Nephron progenitor cell (in vitro differentiated cells): Measurements from ENCODE around the gene WAPL.
"Not testable (repeated sequence)": the region's sequence is repeated elsewhere in the genome, so short reads cannot be mapped to it uniquely, and the experiment has no call there.

Source experiments
- DNase-seq: peaks from one replicate; pipeline ENCODE4 v3.0.0; 2021
- H3K27ac Mint-ChIP-seq: 2 replicates; pipeline ENCODE4 v1.8.0; 2021; ENCODE audit warnings: mild to moderate bottlenecking, moderate library complexity, mixed read lengths
- H3K27me3 Mint-ChIP-seq: 2 replicates; pipeline ENCODE4 v1.8.0; 2021; ENCODE audit warnings: mild to moderate bottlenecking, low read depth, mixed read lengths; ENCODE audit not compliant: poor library complexity
- H3K36me3 Mint-ChIP-seq: 2 replicates; pipeline ENCODE4 v1.8.0; 2021; ENCODE audit warnings: low read depth, mixed read lengths
- H3K4me1 Mint-ChIP-seq: 2 replicates; pipeline ENCODE4 v1.8.0; 2021; ENCODE audit warnings: mixed read lengths
- H3K4me3 Mint-ChIP-seq: 2 replicates; pipeline ENCODE4 v1.8.0; 2021; ENCODE audit warnings: mild to moderate bottlenecking, moderate library complexity, mixed read lengths
- H3K9me3 Mint-ChIP-seq: 2 replicates; pipeline ENCODE4 v1.8.0; 2021; ENCODE audit warnings: mild to moderate bottlenecking, moderate library complexity, mixed read lengths
- TF ChIP-seq, protein P1 (sequence below): fragments of 200-600 bp; sonication (generic); IDR thresholded peaks from 2 replicates; pipeline ENCODE4 v1.5.0; 2021; ENCODE audit warnings: antibody characterized with exemption

The WAPL gene

GRCh38 chr10:86553639-86554038, 32.0 kb upstream of the WAPL start:
- Mint-ChIP-seq H3K4me3 (no peak overlapping the region), H3K27ac (no peak overlapping the region), H3K27me3 (peaks cover 28% of the 10 kb centered on the region), H3K36me3 (no peaks in the 10 kb centered on the region), H3K9me3 (peaks cover 4% of the 10 kb centered on the region), H3K4me1 (no peaks in the 10 kb centered on the region)
- TF ChIP-seq, protein P1, sequence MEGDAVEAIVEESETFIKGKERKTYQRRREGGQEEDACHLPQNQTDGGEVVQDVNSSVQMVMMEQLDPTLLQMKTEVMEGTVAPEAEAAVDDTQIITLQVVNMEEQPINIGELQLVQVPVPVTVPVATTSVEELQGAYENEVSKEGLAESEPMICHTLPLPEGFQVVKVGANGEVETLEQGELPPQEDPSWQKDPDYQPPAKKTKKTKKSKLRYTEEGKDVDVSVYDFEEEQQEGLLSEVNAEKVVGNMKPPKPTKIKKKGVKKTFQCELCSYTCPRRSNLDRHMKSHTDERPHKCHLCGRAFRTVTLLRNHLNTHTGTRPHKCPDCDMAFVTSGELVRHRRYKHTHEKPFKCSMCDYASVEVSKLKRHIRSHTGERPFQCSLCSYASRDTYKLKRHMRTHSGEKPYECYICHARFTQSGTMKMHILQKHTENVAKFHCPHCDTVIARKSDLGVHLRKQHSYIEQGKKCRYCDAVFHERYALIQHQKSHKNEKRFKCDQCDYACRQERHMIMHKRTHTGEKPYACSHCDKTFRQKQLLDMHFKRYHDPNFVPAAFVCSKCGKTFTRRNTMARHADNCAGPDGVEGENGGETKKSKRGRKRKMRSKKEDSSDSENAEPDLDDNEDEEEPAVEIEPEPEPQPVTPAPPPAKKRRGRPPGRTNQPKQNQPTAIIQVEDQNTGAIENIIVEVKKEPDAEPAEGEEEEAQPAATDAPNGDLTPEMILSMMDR = no peak
- no peak for DNase-seq

GRCh38 chr10:86553213-86553612, 31.6 kb upstream of the WAPL start:
- DNase-seq = no peak
- peak overlapping the region; percentile 25 for H3K27ac Mint-ChIP-seq
- H3K4me3 Mint-ChIP-seq = no peak overlapping the region
- H3K4me1 Mint-ChIP-seq = no peaks in the 10 kb centered on the region
- TF ChIP-seq, protein P1 = no peak
- no peaks in the 10 kb centered on the region for H3K36me3 Mint-ChIP-seq
- peaks cover 32% of the 10 kb centered on the region for H3K27me3 Mint-ChIP-seq
- peaks cover 5% of the 10 kb centered on the region for H3K9me3 Mint-ChIP-seq

GRCh38 chr10:86547296-86547695, 25.7 kb upstream of the WAPL start:
- Mint-ChIP-seq H3K27ac (no peak overlapping the region), H3K27me3 (peaks cover 26% of the 10 kb centered on the region), H3K9me3 (peaks cover 9% of the 10 kb centered on the region), H3K36me3 (no peaks in the 10 kb centered on the region), H3K4me3 (no peak overlapping the region), H3K4me1 (no peaks in the 10 kb centered on the region)
- TF ChIP-seq, protein P1 = no peak
- DNase-seq = no peak

- Mint-ChIP-seq H3K4me1 (no peaks in the 10 kb centered on the region), H3K36me3 (no peaks in the 10 kb centered on the region), H3K27me3 (peaks cover 16% of the 10 kb centered on the region), H3K9me3 (peaks cover 9% of the 10 kb centered on the region), H3K4me3 (no peak overlapping the region), H3K27ac (no peak overlapping the region)
- TF ChIP-seq, protein P1 = no peak
- no peak for DNase-seq
These were observed 23.5 kb upstream of the WAPL start for GRCh38 chr10:86545101-86545500.

- H3K9me3 Mint-ChIP-seq = peaks cover 9% of the 10 kb centered on the region
- no peak for DNase-seq
- H3K4me1 Mint-ChIP-seq = no peaks in the 10 kb centered on the region
- H3K4me3 Mint-ChIP-seq = no peak overlapping the region
- no peaks in the 10 kb centered on the region for H3K36me3 Mint-ChIP-seq
- no peak overlapping the region for H3K27ac Mint-ChIP-seq
- TF ChIP-seq, protein P1 = no peak
- peaks cover 34% of the 10 kb centered on the region for H3K27me3 Mint-ChIP-seq
These were observed 18.4 kb upstream of the WAPL start for GRCh38 chr10:86540016-86540415.

GRCh38 chr10:86538547-86538946, 17.0 kb upstream of the WAPL start:
- peaks cover 9% of the 10 kb centered on the region for H3K9me3 Mint-ChIP-seq

GRCh38 chr10:86538040-86538439, 16.4 kb upstream of the WAPL start:
- not testable (repeated sequence) for H3K27ac Mint-ChIP-seq, H3K36me3 Mint-ChIP-seq, DNase-seq, H3K4me3 Mint-ChIP-seq, H3K4me1 Mint-ChIP-seq, H3K9me3 Mint-ChIP-seq
- peaks cover 50% of the 10 kb centered on the region for H3K27me3 Mint-ChIP-seq

More at GRCh38 chr10:86538547-86538946, 17.0 kb upstream of the WAPL start:
- Mint-ChIP-seq H3K27ac (no peak overlapping the region), H3K36me3 (no peaks in the 10 kb centered on the region), H3K4me1 (no peaks in the 10 kb centered on the region), H3K4me3 (no peak overlapping the region), H3K27me3 (peaks cover 48% of the 10 kb centered on the region)
- TF ChIP-seq, protein P1 = no peak
- no peak for DNase-seq
